ENCODE results near the gene ESR2. TPM values are rescaled to one million over a fixed set of nuclear protein-coding genes. Genes with fewer than 3 reads are reported as not detected.

Gene ESR2
- polyA plus RNA-seq, 3 donors: 0.04 TPM; not detected in 2

DNA sequence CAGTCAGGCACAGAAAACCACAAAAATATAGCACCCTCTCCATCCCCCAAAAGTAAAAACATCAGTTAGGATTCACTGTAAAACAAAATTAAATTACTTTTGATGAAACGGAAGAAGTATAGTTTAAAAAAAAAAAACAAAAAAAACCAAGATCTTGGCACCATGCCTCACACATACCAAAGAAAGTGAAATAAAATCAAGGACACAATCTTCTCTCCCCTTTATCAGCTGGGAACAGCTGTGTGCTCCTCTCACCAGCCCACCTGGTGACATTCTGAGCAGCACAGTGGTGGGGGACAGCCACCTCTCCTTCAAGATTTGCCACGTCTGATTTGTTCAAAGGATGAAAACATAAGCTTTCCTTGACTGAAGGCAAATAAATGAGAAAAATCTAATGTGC is 55.5 kb downstream of the ESR2 start:
- Mint-ChIP-seq H3K9me3 (peaks cover 0 to 9% (median 2%) of the 10 kb centered on the region in 7 donors), H3K4me3 (no peak overlapping the region), H3K27me3 (ENCODE audit: low read depth in 3 of 3) (peaks cover 0 to 2% (median 1%) of the 10 kb centered on the region in 3 donors), H3K27ac (no peak overlapping the region), H3K4me1 (no peaks in the 10 kb centered on the region), H3K36me3 (no peaks in the 10 kb centered on the region)
- WGBS (ENCODE audit: insufficient coverage): 29% methylated on average over 1 of the region's 2 CpGs
- no peaks in the 10 kb centered on the region for H3K27me3 ChIP-seq (ENCODE audit: control insufficient read depth in 2 of 2, insufficient read depth in 2 of 2, low read length in 2 of 2)
- no peaks in the 10 kb centered on the region for H3K9me3 ChIP-seq (replicated peaks in 1 of 2; ENCODE audit: control insufficient read depth in 1 of 2, insufficient read depth in 1 of 2, low read length in 2 of 2)
- no peak overlapping the region for H3K9ac ChIP-seq (ENCODE audit: insufficient read depth, low read length, poor library complexity, severe bottlenecking)
- no peak overlapping the region for H3K27ac ChIP-seq (ENCODE audit: low read depth in 1 of 2, low read length in 2 of 2)
- no peaks in the 10 kb centered on the region for H3K79me2 ChIP-seq (ENCODE audit: insufficient read depth, low read length)
- no peak for TF ChIP-seq CTCF (IDR thresholded peaks at IDR 0.05)
- H3K36me3 ChIP-seq (replicated peaks in 1 of 2; ENCODE audit: control insufficient read depth in 1 of 2, insufficient read depth in 2 of 2, low read length in 2 of 2): no peaks in the 10 kb centered on the region
- no peaks in the 10 kb centered on the region for H4K20me1 ChIP-seq (ENCODE audit: insufficient read depth, low read length)
- intact Hi-C loops (cut with micrococcal nuclease): no loop called here
- H3K4me1 ChIP-seq (ENCODE audit: control insufficient read depth in 1 of 2, insufficient read depth in 2 of 2, low read length in 2 of 2): no peaks in the 10 kb centered on the region
- H2AFZ ChIP-seq (ENCODE audit: insufficient read depth, low read depth, low read length, poor library complexity, severe bottlenecking): no peak overlapping the region
- H3K4me3 ChIP-seq (replicated peaks in 1 of 3; ENCODE audit: low read depth in 2 of 3, low read length in 3 of 3): no peak overlapping the region
- no peak for DNase-seq
- no peak overlapping the region for H3K4me2 ChIP-seq (replicated peaks; ENCODE audit: extremely low read depth, low read length, poor library complexity, severe bottlenecking)

- no peaks in the 10 kb centered on the region for H3K9me3 ChIP-seq (replicated peaks in 1 of 2; ENCODE audit: control insufficient read depth in 1 of 2, insufficient read depth in 1 of 2, low read length in 2 of 2)
- H4K20me1 ChIP-seq (ENCODE audit: insufficient read depth, low read length): no peaks in the 10 kb centered on the region
- intact Hi-C loops (cut with micrococcal nuclease): no loop called here
- H2AFZ ChIP-seq (ENCODE audit: insufficient read depth, low read depth, low read length, poor library complexity, severe bottlenecking): no peak overlapping the region
- no peaks in the 10 kb centered on the region for H3K4me1 Mint-ChIP-seq
- no peak overlapping the region for H3K27ac ChIP-seq (ENCODE audit: low read depth in 1 of 2, low read length in 2 of 2)
- H3K27me3 Mint-ChIP-seq (ENCODE audit: low read depth in 3 of 3): peaks cover 0 to 2% (median 1%) of the 10 kb centered on the region in 3 donors
- H3K27ac Mint-ChIP-seq: peak overlapping the region in 1 of 7 donors; percentile 12
- no peak overlapping the region for H3K4me3 Mint-ChIP-seq
- H3K4me2 ChIP-seq (replicated peaks; ENCODE audit: extremely low read depth, low read length, poor library complexity, severe bottlenecking): no peak overlapping the region
- H3K4me3 ChIP-seq (replicated peaks in 1 of 3; ENCODE audit: low read depth in 2 of 3, low read length in 3 of 3): no peak overlapping the region
- H3K36me3 ChIP-seq (replicated peaks in 1 of 2; ENCODE audit: control insufficient read depth in 1 of 2, insufficient read depth in 2 of 2, low read length in 2 of 2): no peaks in the 10 kb centered on the region
- peaks cover 0 to 8% (median 2%) of the 10 kb centered on the region in 7 donors for H3K9me3 Mint-ChIP-seq
- no peak for DNase-seq
- H3K27me3 ChIP-seq (ENCODE audit: control insufficient read depth in 2 of 2, insufficient read depth in 2 of 2, low read length in 2 of 2): no peaks in the 10 kb centered on the region
- no peaks in the 10 kb centered on the region for H3K79me2 ChIP-seq (ENCODE audit: insufficient read depth, low read length)
- no peak overlapping the region for H3K9ac ChIP-seq (ENCODE audit: insufficient read depth, low read length, poor library complexity, severe bottlenecking)
- WGBS (ENCODE audit: insufficient coverage): 80% methylated on average over 1 of the region's 6 CpGs
- H3K4me1 ChIP-seq (ENCODE audit: control insufficient read depth in 1 of 2, insufficient read depth in 2 of 2, low read length in 2 of 2): no peaks in the 10 kb centered on the region
- TF ChIP-seq CTCF (IDR thresholded peaks at IDR 0.05): no peak
- no peaks in the 10 kb centered on the region for H3K36me3 Mint-ChIP-seq
These were observed 56.1 kb downstream of the ESR2 start for GRCh38 chr14:64238049-64238448.

Data from CD14-positive monocyte (primary cell).